CD4-positive, alpha-beta T cell (primary cell): ENCODE measurements around the gene CAPN9. TPM values are rescaled to one million over a fixed set of nuclear protein-coding genes. Genes with fewer than 3 reads are reported as not detected.

Experiments used
- ATAC-seq: fragments of 200-7000 bp; cut with Tn5 transposase; one replicate; pipeline ENCODE4 v1.10.0; 2022; ENCODE audit warnings: mild to moderate bottlenecking; ENCODE audit not compliant: poor library complexity
- CTCF ChIA-PET: fragments of 350-600 bp; sonication (Branson Sonifier 250); formaldehyde crosslinking; loops from one replicate; lab custom pipeline; 2021; ENCODE audit warnings: antibody characterized with exemption, inconsistent platforms; lab: Charles Lee
- POLR2A ChIA-PET: fragments of 350-600 bp; sonication (Branson Sonifier 250); formaldehyde crosslinking; loops from one replicate; lab custom pipeline; 2021; ENCODE audit warnings: antibody characterized with exemption, inconsistent platforms; lab: Charles Lee
- DNase-seq, 14 experiments: peaks; one replicate each; pipeline ENCODE4 v3.0.0-alpha.2; 2013 to 2020; ENCODE audit warnings: mixed read lengths in 2 of 14
- H3K27ac ChIP-seq, 2 donors: one replicate each; pipeline versions ENCODE4 v1.5.1 to v1.7.0; 2013; ENCODE audit warnings: low read length in 2 of 2, low read depth in 1 of 2, mild to moderate bottlenecking in 1 of 2
- H3K27me3 ChIP-seq, 2 experiments: 1 replicate in 1 of 2; 2 replicates in 1 of 2; pipeline versions ENCODE4 v1.6.1 to v1.7.0; 2013; ENCODE audit warnings: low read length in 2 of 2, control low read depth in 1 of 2, mild to moderate bottlenecking in 1 of 2, moderate library complexity in 1 of 2; ENCODE audit not compliant: insufficient read depth in 2 of 2, control insufficient read depth in 1 of 2
- H3K36me3 ChIP-seq: one replicate; pipeline ENCODE4 v1.6.1; 2013; ENCODE audit warnings: low read length, control low read depth; ENCODE audit not compliant: insufficient read depth
- H3K4me1 ChIP-seq: one replicate; pipeline ENCODE4 v1.6.1; 2013; ENCODE audit warnings: low read length, control low read depth; ENCODE audit not compliant: insufficient read depth
- H3K4me3 ChIP-seq: one replicate; pipeline ENCODE4 v1.5.1; 2013; ENCODE audit warnings: mild to moderate bottlenecking, low read length, moderate library complexity
- H3K9me3 ChIP-seq, 2 experiments: 1 replicate in 1 of 2; 2 replicates in 1 of 2; pipeline versions ENCODE4 v1.6.1 to v1.7.0; 2013; ENCODE audit warnings: low read length in 2 of 2, mild to moderate bottlenecking in 2 of 2, control low read depth in 1 of 2, moderate library complexity in 1 of 2; ENCODE audit not compliant: control insufficient read depth in 1 of 2, insufficient read depth in 1 of 2
- H3K27ac Mint-ChIP-seq: one replicate; pipeline ENCODE4 v1.8.0; 2020; ENCODE audit warnings: mixed read lengths
- H3K27me3 Mint-ChIP-seq: one replicate; pipeline ENCODE4 v1.8.0; 2021; ENCODE audit warnings: mixed read lengths
- H3K36me3 Mint-ChIP-seq: one replicate; pipeline ENCODE4 v1.8.0; 2021; ENCODE audit warnings: low read depth, mixed read lengths
- H3K4me1 Mint-ChIP-seq: one replicate; pipeline ENCODE4 v1.8.0; 2021; ENCODE audit warnings: low read depth, mixed read lengths
- H3K4me3 Mint-ChIP-seq: one replicate; pipeline ENCODE4 v1.8.0; 2020; ENCODE audit warnings: mild to moderate bottlenecking, mixed read lengths
- H3K9me3 Mint-ChIP-seq: one replicate; pipeline ENCODE4 v1.8.0; 2020; ENCODE audit warnings: mixed read lengths
- intact Hi-C, 2 experiments: fragments of 100-400 bp; cut with DNase I in 1 of 2; cut with micrococcal nuclease in 1 of 2; formaldehyde crosslinking; loops; one replicate each; pipeline versions ENCODE4 v1.15.1 to v1.9.0; 2023 to 2025; cut with DNase I, micrococcal nuclease
- total RNA-seq, 174 experiments: library from RNA in 2 of 174; stranded (reverse) in 2 of 174; gene quantifications; one replicate each; pipeline ENCODE4 v1.2.3 and lab custom pipeline; 2021 to 2026
- TF ChIP-seq, protein P1 (sequence below): fragments of 200-600 bp; IDR thresholded peaks from one replicate; pipeline ENCODE4 v1.8.0; 2022; ENCODE audit warnings: antibody characterized with exemption, mild to moderate bottlenecking

Gene CAPN9
- total RNA-seq, 2 experiments from 2014 or later, result not detected

DNA sequence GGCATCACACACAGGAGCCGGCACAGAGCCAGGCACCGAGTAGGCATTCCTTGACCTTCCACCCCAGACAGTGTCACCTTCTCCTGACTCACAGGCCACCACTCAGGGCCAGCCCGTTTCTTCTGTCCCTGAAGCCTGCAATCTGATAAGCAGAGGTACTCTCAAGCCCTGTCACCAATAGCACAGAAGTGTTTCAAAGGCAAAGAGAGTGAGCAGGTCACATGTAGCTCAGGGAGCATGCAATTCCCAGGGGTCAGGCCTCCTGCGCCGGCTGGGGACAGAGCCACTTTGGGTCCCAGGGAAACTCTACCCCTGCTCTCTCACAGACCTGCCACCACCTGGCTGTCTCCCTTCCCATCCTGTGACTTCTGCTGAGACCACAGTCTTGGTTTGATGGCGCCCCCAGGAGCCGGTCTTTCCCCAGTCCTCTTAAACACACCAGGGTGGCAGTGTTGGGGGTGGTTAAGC, 13.2 kb downstream of the CAPN9 start:
- no peak overlapping the region for H3K27ac ChIP-seq
- CTCF ChIA-PET, result no interaction called here
- H3K9me3 Mint-ChIP-seq, result no peaks in the 10 kb centered on the region

DNA sequence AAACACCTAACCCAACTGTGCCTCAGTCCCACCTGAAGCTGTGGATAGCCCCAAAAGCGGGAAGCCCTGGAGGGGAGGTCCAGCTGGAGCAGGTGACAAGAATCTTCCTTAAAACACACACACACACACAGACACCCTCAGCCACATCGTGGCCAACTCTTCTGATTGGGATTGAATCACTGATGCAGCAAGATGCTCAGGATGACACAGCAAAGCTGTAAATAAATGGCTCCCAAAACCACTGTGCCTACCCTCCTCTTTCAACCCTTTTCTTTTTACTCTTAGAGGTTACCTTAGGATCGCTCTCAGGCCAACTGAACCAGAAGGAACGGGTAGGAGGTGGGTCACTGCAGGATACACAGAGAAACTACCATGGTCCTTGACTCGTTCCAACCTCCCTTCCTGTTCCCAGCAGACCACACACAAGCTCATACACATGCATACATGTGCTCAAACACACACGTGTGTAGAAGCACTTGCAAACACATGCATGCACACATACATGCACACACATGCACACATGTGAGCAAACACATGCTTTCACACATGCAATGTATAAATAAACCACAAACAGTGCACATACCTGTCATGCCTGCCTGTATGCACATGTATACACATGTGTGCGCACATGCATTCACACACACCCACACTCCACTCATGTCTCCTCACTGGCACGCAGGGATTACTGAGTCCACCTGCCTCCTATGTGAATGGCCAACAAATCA, 14.4 kb downstream of the CAPN9 start:
- Mint-ChIP-seq H3K9me3 (no peaks in the 10 kb centered on the region), H3K27me3 (peaks cover 11% of the 10 kb centered on the region), H3K36me3 (no peaks in the 10 kb centered on the region), H3K4me1 (no peaks in the 10 kb centered on the region), H3K4me3 (no peak overlapping the region), H3K27ac (no peak overlapping the region)
- DNase-seq (no peak), ATAC-seq (no peak)
- H3K36me3 ChIP-seq, result no peaks in the 10 kb centered on the region
- peaks cover 0 to 4% of the 10 kb centered on the region in 2 experiments for H3K9me3 ChIP-seq
- ChIA-PET POLR2A (no interaction called here), CTCF (no interaction called here)
- TF ChIP-seq, protein P1, sequence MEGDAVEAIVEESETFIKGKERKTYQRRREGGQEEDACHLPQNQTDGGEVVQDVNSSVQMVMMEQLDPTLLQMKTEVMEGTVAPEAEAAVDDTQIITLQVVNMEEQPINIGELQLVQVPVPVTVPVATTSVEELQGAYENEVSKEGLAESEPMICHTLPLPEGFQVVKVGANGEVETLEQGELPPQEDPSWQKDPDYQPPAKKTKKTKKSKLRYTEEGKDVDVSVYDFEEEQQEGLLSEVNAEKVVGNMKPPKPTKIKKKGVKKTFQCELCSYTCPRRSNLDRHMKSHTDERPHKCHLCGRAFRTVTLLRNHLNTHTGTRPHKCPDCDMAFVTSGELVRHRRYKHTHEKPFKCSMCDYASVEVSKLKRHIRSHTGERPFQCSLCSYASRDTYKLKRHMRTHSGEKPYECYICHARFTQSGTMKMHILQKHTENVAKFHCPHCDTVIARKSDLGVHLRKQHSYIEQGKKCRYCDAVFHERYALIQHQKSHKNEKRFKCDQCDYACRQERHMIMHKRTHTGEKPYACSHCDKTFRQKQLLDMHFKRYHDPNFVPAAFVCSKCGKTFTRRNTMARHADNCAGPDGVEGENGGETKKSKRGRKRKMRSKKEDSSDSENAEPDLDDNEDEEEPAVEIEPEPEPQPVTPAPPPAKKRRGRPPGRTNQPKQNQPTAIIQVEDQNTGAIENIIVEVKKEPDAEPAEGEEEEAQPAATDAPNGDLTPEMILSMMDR, result no peak
- H3K4me1 ChIP-seq, result no peaks in the 10 kb centered on the region
- intact Hi-C loops, result no loop called here
- H3K27me3 ChIP-seq, result peaks cover 0 to 7% of the 10 kb centered on the region in 2 experiments
- no peak overlapping the region for H3K4me3 ChIP-seq
- no peak overlapping the region for H3K27ac ChIP-seq

More for the DNA sequence above, 13.2 kb downstream of the CAPN9 start:
- no peaks in the 10 kb centered on the region for H3K36me3 ChIP-seq
- no peak for ATAC-seq
- Mint-ChIP-seq H3K4me3 (no peak overlapping the region), H3K36me3 (no peaks in the 10 kb centered on the region), H3K4me1 (no peaks in the 10 kb centered on the region), H3K27me3 (peaks cover 11% of the 10 kb centered on the region), H3K27ac (no peak overlapping the region)
- POLR2A ChIA-PET, result no interaction called here
- H3K9me3 ChIP-seq, result peaks cover 0 to 4% of the 10 kb centered on the region in 2 experiments
- no peak overlapping the region for H3K4me3 ChIP-seq
- peaks cover 0 to 7% of the 10 kb centered on the region in 2 experiments for H3K27me3 ChIP-seq
- no peak for DNase-seq
- H3K4me1 ChIP-seq, result no peaks in the 10 kb centered on the region
- TF ChIP-seq, protein P1, result no peak
- intact Hi-C loops, result no loop called here

DNA sequence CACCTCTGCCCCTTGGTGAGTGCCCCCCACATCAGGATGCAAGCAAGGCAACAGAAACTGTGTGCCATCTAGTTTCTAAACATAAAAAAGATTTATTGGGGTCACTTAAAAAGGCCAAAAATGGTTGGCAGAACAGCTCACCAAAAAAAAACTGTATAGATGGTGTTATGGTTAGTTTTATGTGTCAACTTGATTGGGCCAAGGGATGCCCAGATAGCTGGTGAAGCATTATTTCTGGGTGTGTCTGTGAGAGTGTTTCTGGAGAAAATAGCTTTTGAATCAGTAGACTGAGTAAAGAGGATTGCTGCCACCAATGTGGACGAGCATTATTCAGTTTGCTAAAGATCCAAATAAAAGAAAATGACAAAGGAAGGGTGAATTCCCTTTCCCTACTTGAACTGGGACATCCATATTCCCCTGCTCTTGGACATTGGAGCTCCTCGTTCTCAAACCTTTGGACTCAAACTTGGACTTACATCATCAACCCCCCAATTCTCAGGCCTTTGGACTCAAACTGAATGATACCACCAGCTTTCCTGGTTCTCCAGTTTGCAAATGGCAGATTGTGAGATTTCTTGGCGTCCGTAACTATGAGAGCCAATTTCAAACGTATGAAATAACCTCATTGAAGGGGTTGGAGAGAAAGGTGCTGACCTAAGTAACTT, 16.9 kb downstream of the CAPN9 start:
- intact Hi-C loops, result no loop called here
- H3K4me3 ChIP-seq, result no peak overlapping the region
- peaks cover 0 to 3% of the 10 kb centered on the region in 2 experiments for H3K27me3 ChIP-seq
- peaks cover 6% of the 10 kb centered on the region for H3K27me3 Mint-ChIP-seq
- no peaks in the 10 kb centered on the region for H3K36me3 Mint-ChIP-seq
- DNase-seq (no peak), ATAC-seq (no peak)
- TF ChIP-seq, protein P1, result no peak
- no peaks in the 10 kb centered on the region for H3K36me3 ChIP-seq
- H3K9me3 Mint-ChIP-seq, result no peaks in the 10 kb centered on the region
- peaks cover 0 to 4% of the 10 kb centered on the region in 2 experiments for H3K9me3 ChIP-seq
- no peak overlapping the region for H3K27ac Mint-ChIP-seq
- no peak overlapping the region for H3K4me3 Mint-ChIP-seq
- CTCF ChIA-PET, result no interaction called here
- POLR2A ChIA-PET, result no interaction called here
- no peaks in the 10 kb centered on the region for H3K4me1 ChIP-seq
- H3K4me1 Mint-ChIP-seq, result no peaks in the 10 kb centered on the region
- no peak overlapping the region for H3K27ac ChIP-seq
